Body of pancreas (tissue), 4 donors: ENCODE measurements around the gene SUPT20HL2. TPM values are rescaled to one million over a fixed set of nuclear protein-coding genes. Genes with fewer than 3 reads are reported as not detected.
"Not testable (repeated sequence)": the region's sequence is repeated elsewhere in the genome, so short reads cannot be mapped to it uniquely, and the experiment has no call there.

Source experiments
- ATAC-seq: fragments of 150-250 bp; one replicate; pipeline ENCODE4 v1.9.1; 2016
- DNase-seq, 4 donors: peaks; one replicate each; pipeline ENCODE4 v3.0.0-alpha.2; 2019
- H3K27ac ChIP-seq, 4 donors: fragments of 200-600 bp; sonication (generic); 1 replicate in 3 of 4; 2 replicates in 1 of 4; pipeline versions ENCODE4 v1.5.1 to v1.6.1; 2016 to 2019; ENCODE audit warnings: mild to moderate bottlenecking in 1 of 4, mixed read lengths in 1 of 4, moderate library complexity in 1 of 4
- H3K27me3 ChIP-seq, 2 donors: fragments of 200-600 bp; sonication (generic); one replicate each; pipeline ENCODE4 v1.6.0; 2016; ENCODE audit warnings: mild to moderate bottlenecking in 1 of 2
- H3K36me3 ChIP-seq, 2 donors: fragments of 200-600 bp; sonication (generic); replicated peaks in 1 of 2; 2 replicates each; pipeline ENCODE4 v1.5.1; 2016; ENCODE audit warnings: low read depth in 2 of 2; ENCODE audit not compliant: insufficient read depth in 1 of 2
- H3K4me1 ChIP-seq: fragments of 200-600 bp; sonication (generic); one replicate; pipeline ENCODE4 v1.6.0; 2016
- H3K4me3 ChIP-seq, 2 donors: fragments of 200-600 bp; sonication (generic); 1 replicate in 1 of 2; 2 replicates in 1 of 2; pipeline ENCODE4 v1.5.1; 2016 to 2019
- H3K9me3 ChIP-seq, 3 donors: fragments of 200-600 bp; sonication (generic); 1 replicate in 2 of 3; 2 replicates in 1 of 3; pipeline ENCODE4 v1.5.1; 2016
- CTCF ChIP-seq, 7 experiments: fragments of 450-650 bp in 4 of 7; fragments of 200-600 bp in 3 of 7; sonication (generic) in 3 of 7; IDR thresholded peaks; one replicate each; pipeline ENCODE4 v1.5.1; 2016 to 2019; ENCODE audit warnings: antibody characterized with exemption in 7 of 7
- POLR2A ChIP-seq, 3 donors: fragments of 450-650 bp; IDR thresholded peaks; one replicate each; pipeline ENCODE4 v1.6.1; 2016; ENCODE audit warnings: antibody characterized with exemption in 3 of 3, mild to moderate bottlenecking in 2 of 3
- WGBS, 2 donors: methylation state at CpG; one replicate each; pipeline ENCODE4 v1.1.5; 2017; 5-methylcytosine and 5-hydroxymethylcytosine counted together
- intact Hi-C: fragments of 100-400 bp; cut with DNase I; formaldehyde crosslinking; loops from one replicate; pipeline ENCODE4 v1.15.1; 2023
- total RNA-seq, 2 donors: library from RNA; depleted of rRNA; stranded (reverse); fragments of >200 nt; gene quantifications; one replicate each; pipeline ENCODE4 v1.1.0, GENCODE V29; 2016

The SUPT20HL2 gene
- not detected for total RNA-seq

DNA sequence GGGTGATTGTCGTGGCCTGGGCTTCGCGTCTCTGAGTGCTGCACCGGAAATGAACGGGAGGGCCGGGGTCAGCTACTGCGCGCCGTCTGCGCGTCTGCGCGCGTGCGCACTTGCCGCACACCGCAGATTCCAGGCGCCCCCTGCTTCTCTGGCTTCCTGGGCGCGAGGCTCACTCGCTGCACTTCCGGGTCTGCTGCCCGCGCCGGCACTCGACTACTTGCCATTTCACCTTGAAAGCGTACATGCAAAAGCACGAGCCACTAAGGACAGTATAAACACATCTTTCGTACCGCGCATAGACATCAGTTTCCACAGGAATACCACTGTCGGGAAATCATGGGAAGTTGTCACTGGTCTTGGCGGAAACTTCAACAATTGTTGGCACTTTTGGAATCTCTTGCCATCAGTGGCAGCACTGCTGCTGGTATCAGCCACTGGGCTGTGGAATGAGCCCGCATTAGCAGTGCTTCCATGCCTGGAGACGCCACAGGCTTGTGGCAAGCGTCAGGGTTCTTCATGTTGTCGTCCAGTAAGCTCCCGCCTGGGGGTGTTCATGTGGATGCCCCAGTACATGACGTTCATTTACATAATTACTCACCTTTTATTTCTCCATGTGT is at the start of gene SUPT20HL2:
TSS of gene SUPT20HL2 (minus strand) at position 51 of the 617 bp plus-strand sequence. CDS start 754 bp downstream, outside the sequence.
- TF ChIP-seq CTCF (IDR thresholded peaks at IDR 0.05) (no peak), POLR2A (IDR thresholded peaks at IDR 0.05) (no peak)
- no peaks in the 10 kb centered on the region for H3K4me1 ChIP-seq
- WGBS, 2 donors: 91 to 95% methylated on average over 24 to 30 of the region's 39 CpGs
- intact Hi-C loops: no loop called here
- H3K9me3 ChIP-seq: no peaks in the 10 kb centered on the region
- H3K4me3 ChIP-seq: no peak within 1 kb of the TSS
- H3K36me3 ChIP-seq: no peaks in the 10 kb centered on the region
- DNase-seq (no peak), ATAC-seq (no peak)
- no peaks in the 10 kb centered on the region for H3K27me3 ChIP-seq
- no peak within 1 kb of the TSS for H3K27ac ChIP-seq

GRCh38 chrX:24362089-24362745 is 48.3 kb upstream of the SUPT20HL2 start:
- not testable (repeated sequence) for ATAC-seq, H3K36me3 ChIP-seq
- 87 to 90% methylated on average over 11 to 24 of the region's 41 CpGs for WGBS, 2 donors

GRCh38 chrX:24360272-24360671 is 46.4 kb upstream of the SUPT20HL2 start, which contains the start of gene SUPT20HL1:
TSS of gene SUPT20HL1 (plus strand) at chrX:24360639. CDS start at chrX:24362761, 2,122 bp downstream.
- H3K4me3 ChIP-seq: no peak within 1 kb of the TSS
- H3K36me3 ChIP-seq: no peaks in the 10 kb centered on the region
- intact Hi-C loops: no loop called here
- H3K27me3 ChIP-seq: no peaks in the 10 kb centered on the region
- no peaks in the 10 kb centered on the region for H3K9me3 ChIP-seq
- ATAC-seq (no peak), DNase-seq (no peak)
- 86 to 95% methylated on average over 2 to 3 of the region's 3 CpGs for whole genome bisulfite sequencing, 2 donors
- TF ChIP-seq CTCF (IDR thresholded peaks at IDR 0.05): no peak
- TF ChIP-seq POLR2A (IDR thresholded peaks at IDR 0.05): no peak
- H3K27ac ChIP-seq: no peak within 1 kb of the TSS
- no peaks in the 10 kb centered on the region for H3K4me1 ChIP-seq

More at GRCh38 chrX:24362089-24362745, 48.3 kb upstream of the SUPT20HL2 start:
- H3K27me3 ChIP-seq, intact Hi-C loops, H3K4me3 ChIP-seq, H3K27ac ChIP-seq, H3K9me3 ChIP-seq, DNase-seq, H3K4me1 ChIP-seq: not testable (repeated sequence)

- Histone ChIP-seq H3K27me3 (no peaks in the 10 kb centered on the region), H3K9me3 (no peaks in the 10 kb centered on the region), H3K4me1 (no peaks in the 10 kb centered on the region), H3K36me3 (no peaks in the 10 kb centered on the region), H3K27ac (no peak overlapping the region), H3K4me3 (no peak overlapping the region)
- intact Hi-C loops: no loop called here
- DNase-seq (no peak), ATAC-seq (no peak)
- no peak for TF ChIP-seq POLR2A (IDR thresholded peaks at IDR 0.05)
- no peak for TF ChIP-seq CTCF (IDR thresholded peaks at IDR 0.05)
Observed at GRCh38 chrX:24357106-24357505, 43.2 kb upstream of the SUPT20HL2 start.

DNA sequence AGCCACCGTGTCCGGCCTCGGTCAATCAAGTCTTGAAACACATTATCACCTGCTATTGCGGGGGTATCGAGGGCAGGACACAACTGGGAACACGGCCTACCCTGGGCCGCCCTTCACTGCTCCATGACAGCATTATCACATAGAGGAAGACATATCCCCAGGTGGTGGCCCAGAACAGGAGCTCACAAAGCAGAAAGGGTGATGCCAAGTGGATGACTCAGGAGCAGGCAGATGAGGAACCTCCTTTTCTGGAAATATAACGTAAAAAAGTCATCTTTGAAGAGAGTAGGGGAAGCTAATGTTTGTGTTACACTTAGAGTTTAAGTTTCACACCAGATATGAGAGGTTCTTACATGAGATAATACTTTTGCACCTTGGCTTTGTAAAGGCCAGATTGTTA is 41.2 kb upstream of the SUPT20HL2 start:
- H3K4me3 ChIP-seq: no peak overlapping the region
- no peaks in the 10 kb centered on the region for H3K27me3 ChIP-seq
- H3K9me3 ChIP-seq: no peaks in the 10 kb centered on the region
- 56 to 86% methylated on average over 1 to 8 of the region's 8 CpGs for WGBS, 2 donors
- ATAC-seq (no peak), DNase-seq (no peak)
- intact Hi-C loops: no loop called here
- no peaks in the 10 kb centered on the region for H3K4me1 ChIP-seq
- TF ChIP-seq POLR2A (IDR thresholded peaks at IDR 0.05): no peak
- no peak for TF ChIP-seq CTCF (IDR thresholded peaks at IDR 0.05)
- no peaks in the 10 kb centered on the region for H3K36me3 ChIP-seq
- no peak overlapping the region for H3K27ac ChIP-seq
